GM20000 (cell line): ENCODE measurements around the gene ACTA1.

Experiments
- DNase-seq: peaks from one replicate; pipeline ENCODE4 v3.0.0; 2012; ENCODE audit warnings: low spot score
- CTCF ChIP-seq: IDR thresholded peaks from 2 replicates; pipeline ENCODE4 v1.5.1; 2012; ENCODE audit warnings: mild to moderate bottlenecking, control low read depth; ENCODE audit errors: extremely low read depth, missing control alignments

The ACTA1 gene

GRCh38 chr1:229392936-229393335 is 41.0 kb downstream of the ACTA1 start:
- DNase-seq: no peak
- no peak for TF ChIP-seq CTCF

- no peak for TF ChIP-seq CTCF
- DNase-seq: no peak
Observed at GRCh38 chr1:229390130-229390529, 43.8 kb downstream of the ACTA1 start.

- TF ChIP-seq CTCF: no peak
- DNase-seq: no peak
Observed at GRCh38 chr1:229388897-229389580, 44.9 kb downstream of the ACTA1 start.

GRCh38 chr1:229385853-229386456 is 47.9 kb downstream of the ACTA1 start:
- DNase-seq: no peak
- TF ChIP-seq CTCF: no peak

GRCh38 chr1:229384822-229385221 is 49.1 kb downstream of the ACTA1 start:
- no peak for DNase-seq
- TF ChIP-seq CTCF: no peak

- no peak for DNase-seq
- TF ChIP-seq CTCF: no peak
Observed at GRCh38 chr1:229383961-229384360, 49.9 kb downstream of the ACTA1 start.

GRCh38 chr1:229383188-229383587 is 50.7 kb downstream of the ACTA1 start:
- no peak for TF ChIP-seq CTCF
- DNase-seq: no peak
